IMR-90 (cell line): Measurements from ENCODE around the gene AMIGO2. TPM values are rescaled to one million over a fixed set of nuclear protein-coding genes. Genes with fewer than 3 reads are reported as not detected.
A peak's percentile ranks its signal among the peaks of the same experiment; 100 is the strongest.

Experiments used
- ATAC-seq: fragments of 200-7000 bp; cut with Tn5 transposase; 2 replicates; pipeline ENCODE4 v1.9.1; 2020; ENCODE audit warnings: low read depth, mild to moderate bottlenecking, moderate library complexity
- BruUV-seq: library from RNA; stranded (reverse); fragments of 400-500 nt; replicated peaks from 2 replicates; lab custom pipeline; 2021; lab: Mats Ljungman, UMichigan
- CTCF ChIA-PET: fragments of 300-600 bp; formaldehyde crosslinking; extraction: SDS; loops from one replicate; lab custom pipeline; 2021; ENCODE audit warnings: antibody characterized with exemption; lab: Yijun Ruan, JAX
- POLR2A ChIA-PET: fragments of 300-600 bp; sonication (Branson Sonifier 250); formaldehyde crosslinking; loops from one replicate; lab custom pipeline; 2022; ENCODE audit warnings: antibody characterized with exemption; ENCODE audit not compliant: unreplicated experiment; lab: Charles Lee
- DNase-seq: peaks from one replicate; pipeline ENCODE4 v3.0.0; 2013
- H2AFZ ChIP-seq: replicated peaks from 2 replicates; pipeline ENCODE3; 2013; ENCODE audit warnings: low read length, mild to moderate bottlenecking; ENCODE audit not compliant: poor library complexity
- H2AK5ac ChIP-seq: 2 replicates; pipeline ENCODE4 v1.6.1; 2013; ENCODE audit warnings: low read depth, low read length, inconsistent platforms
- H2AK9ac ChIP-seq: replicated peaks from 2 replicates; pipeline ENCODE3; 2013; ENCODE audit warnings: mild to moderate bottlenecking, low read depth, low read length, moderate library complexity; ENCODE audit not compliant: poor library complexity
- H2BK120ac ChIP-seq: 2 replicates; pipeline ENCODE4 v1.6.1; 2013; ENCODE audit warnings: low read depth, low read length, inconsistent platforms
- H2BK15ac ChIP-seq: 3 replicates; pipeline ENCODE4 v1.6.1; 2013; ENCODE audit warnings: low read depth, low read length, inconsistent platforms
- H2BK20ac ChIP-seq: 2 replicates; pipeline ENCODE4 v1.6.1; 2013; ENCODE audit warnings: low read depth, mild to moderate bottlenecking, inconsistent platforms, low read length, moderate library complexity
- H2BK5ac ChIP-seq: 2 replicates; pipeline ENCODE4 v1.6.1; 2013; ENCODE audit warnings: mild to moderate bottlenecking, low read depth, low read length, inconsistent platforms; ENCODE audit not compliant: poor library complexity, severe bottlenecking
- H3K14ac ChIP-seq: replicated peaks from 2 replicates; pipeline ENCODE4 v1.6.1; 2013; ENCODE audit warnings: low read depth, low read length, inconsistent platforms
- H3K18ac ChIP-seq: 2 replicates; pipeline ENCODE4 v1.6.1; 2013; ENCODE audit warnings: low read depth, low read length, control low read depth
- H3K23ac ChIP-seq: 2 replicates; pipeline ENCODE4 v1.6.1; 2013; ENCODE audit warnings: low read depth, low read length, inconsistent platforms
- H3K27ac ChIP-seq: 2 replicates; pipeline ENCODE4 v1.5.1; 2013; ENCODE audit warnings: mild to moderate bottlenecking, control low read depth, low read length; ENCODE audit not compliant: insufficient read depth
- H3K27me3 ChIP-seq: 2 replicates; pipeline ENCODE4 v1.6.1; 2013; ENCODE audit warnings: low read length; ENCODE audit not compliant: control insufficient read depth, insufficient read depth
- H3K36me3 ChIP-seq: 2 replicates; pipeline ENCODE4 v1.6.1; 2013; ENCODE audit warnings: low read length, mixed read lengths; ENCODE audit not compliant: control insufficient read depth, insufficient read depth
- H3K4ac ChIP-seq: 2 replicates; pipeline ENCODE4 v1.6.1; 2013; ENCODE audit warnings: low read depth, low read length, inconsistent platforms
- H3K4me1 ChIP-seq: 2 replicates; pipeline ENCODE4 v1.6.1; 2013; ENCODE audit warnings: low read length, mixed read lengths; ENCODE audit not compliant: control insufficient read depth, insufficient read depth
- H3K4me2 ChIP-seq: 2 replicates; pipeline ENCODE4 v1.6.1; 2013; ENCODE audit warnings: low read depth, mild to moderate bottlenecking, control low read depth, low read length, moderate library complexity
- H3K4me3 ChIP-seq: 2 replicates; pipeline ENCODE4 v1.5.1; 2013; ENCODE audit warnings: low read depth, mild to moderate bottlenecking, control low read depth, low read length, moderate library complexity; ENCODE audit not compliant: insufficient read depth
- H3K56ac ChIP-seq: 2 replicates; pipeline ENCODE4 v1.6.1; 2013; ENCODE audit warnings: low read length, inconsistent platforms; ENCODE audit not compliant: insufficient read depth; ENCODE audit errors: extremely low read depth
- H3K79me1 ChIP-seq, 2 experiments: 2 replicates each; pipeline ENCODE4 v1.6.1; 2013; ENCODE audit warnings: low read length in 2 of 2, inconsistent platforms in 1 of 2, low read depth in 1 of 2
- H3K9ac ChIP-seq: 2 replicates; pipeline ENCODE4 v1.6.1; 2013; ENCODE audit warnings: low read depth, low read length, control low read depth
- H3K9me1 ChIP-seq: 2 replicates; pipeline ENCODE4 v1.6.1; 2013; ENCODE audit warnings: low read length, inconsistent platforms; ENCODE audit not compliant: insufficient read depth
- H3K9me3 ChIP-seq: 2 replicates; pipeline ENCODE4 v1.6.1; 2013; ENCODE audit warnings: low read length; ENCODE audit not compliant: control insufficient read depth, insufficient read depth
- H4K20me1 ChIP-seq: 2 replicates; pipeline ENCODE4 v1.6.1; 2013; ENCODE audit warnings: low read length, inconsistent platforms; ENCODE audit not compliant: insufficient read depth
- H4K5ac ChIP-seq: 2 replicates; pipeline ENCODE4 v1.6.1; 2013; ENCODE audit warnings: mild to moderate bottlenecking, low read depth, low read length, control low read depth
- H4K8ac ChIP-seq, 2 experiments: 2 replicates each; pipeline ENCODE4 v1.6.1; 2013; ENCODE audit warnings: low read depth in 2 of 2, low read length in 2 of 2, control low read depth in 1 of 2, inconsistent platforms in 1 of 2
- H4K91ac ChIP-seq: 2 replicates; pipeline ENCODE4 v1.6.1; 2013; ENCODE audit warnings: low read depth, low read length, inconsistent platforms; ENCODE audit not compliant: insufficient read depth
- RCOR1 ChIP-seq: IDR thresholded peaks from 2 replicates; pipeline ENCODE4 v1.6.1; 2012; ENCODE audit warnings: mild to moderate bottlenecking, low read length, improper control_type of control experiment; ENCODE audit not compliant: insufficient replicate concordance
- WGBS, 2 experiments: methylation state at CpG; one replicate each; pipeline versions ENCODE4 v1.1.5 to v1.1.7; 2013; ENCODE audit warnings: missing lambda C conversion rate in 2 of 2; ENCODE audit not compliant: insufficient read length in 1 of 2; ENCODE audit errors: extremely low coverage in 2 of 2; 5-methylcytosine and 5-hydroxymethylcytosine counted together
- dilution Hi-C: fragments of 300-500 bp; cut with HindIII; formaldehyde crosslinking; loops from one replicate; pipeline ENCODE4 v1.14.3; 2018; ENCODE audit warnings: low sequenced_read_pairs; ENCODE audit not compliant: unreplicated experiment
- in situ Hi-C: fragments of 300-500 bp; cut with MboI; formaldehyde crosslinking; loops from 3 replicates; pipeline ENCODE4 v1.14.3; 2019; ENCODE audit warnings: low sequenced_read_pairs, inconsistent platforms, mixed read lengths
- intact Hi-C: fragments of 100-400 bp; cut with micrococcal nuclease; formaldehyde crosslinking; loops from 2 replicates; pipeline ENCODE4 v1.10.0; 2022
- polyA plus RNA-seq, 3 experiments: library from polyadenylated mRNA; depleted of rRNA; stranded (reverse); fragments of >200 nt; gene quantifications; 2 replicates each; pipeline ENCODE4 v1.2.3, GENCODE V29; 2012; ENCODE audit warnings: low replicate concordance in 1 of 3
- total RNA-seq: library from RNA; depleted of rRNA; stranded (reverse); fragments of >200 nt; gene quantifications from 2 replicates; pipeline ENCODE4 v1.2.3, GENCODE V29; 2012

Gene AMIGO2
- total and polyA plus RNA-seq, 2 of the 4 experiments (the other 2 are of a cell fraction) = 20.1 to 32.6 TPM

GRCh38 chr12:47097276-47097896 lies 17.6 kb upstream of the AMIGO2 start:
- peak overlapping the region; percentile 99 for H2BK20ac ChIP-seq
- peak overlapping the region; percentile 96 for H3K14ac ChIP-seq
- ChIA-PET POLR2A (no interaction called here), CTCF (no interaction called here)
- H3K9me3 ChIP-seq = no peaks in the 10 kb centered on the region
- peaks cover 11% of the 10 kb centered on the region for H3K9me1 ChIP-seq
- peak overlapping the region; percentile 84 for H3K23ac ChIP-seq
- peak overlapping the region; percentile 67 to 87 for H4K8ac ChIP-seq
- H3K56ac ChIP-seq = peak overlapping the region; percentile 87; the same call in 1 of the 2 replicates
- in situ Hi-C loops = no loop called here
- BruUV-seq = no TSS peak
- peak overlapping the region; percentile 99 for H3K4ac ChIP-seq
- H2BK120ac ChIP-seq = peak overlapping the region; percentile 95
- H3K36me3 ChIP-seq = no peaks in the 10 kb centered on the region
- H4K5ac ChIP-seq = peak overlapping the region; percentile 26; the same call in 1 of the 2 replicates
- H2AK5ac ChIP-seq = peak overlapping the region; percentile 98
- dilution Hi-C loops = no loop called here
- peak overlapping the region; percentile 82 for H2BK5ac ChIP-seq
- no peaks in the 10 kb centered on the region for H3K27me3 ChIP-seq
- peak overlapping the region; percentile 61; the same call in 1 of the 2 replicates for H3K4me2 ChIP-seq
- H2AK9ac ChIP-seq = peak overlapping the region; percentile 10
- H2BK15ac ChIP-seq = peak overlapping the region; percentile 96; the same call in 2 of the 3 replicates
- H3K4me1 ChIP-seq = peaks cover 11% of the 10 kb centered on the region
- no peaks in the 10 kb centered on the region for H4K20me1 ChIP-seq
- H4K91ac ChIP-seq = peak overlapping the region; percentile 94
- H3K18ac ChIP-seq = peak overlapping the region; percentile 48; the same call in 1 of the 2 replicates
- 100% methylated on average over 1 of the region's 7 CpGs; no CpG with 5 or more reads in 1 of the 2 experiments for WGBS, 2 experiments
- no peak overlapping the region for H3K4me3 ChIP-seq
- H2AFZ ChIP-seq = peak overlapping the region; percentile 29
- H3K79me1 ChIP-seq = peaks cover 9 to 24% of the 10 kb centered on the region in 2 experiments; a peak in 3 of 4 replicates
- peak overlapping the region; percentile 3; the same call in 1 of the 2 replicates for H3K9ac ChIP-seq
- ATAC-seq (peak; percentile 70), DNase-seq (peak; percentile 62)
- H3K27ac ChIP-seq = peak overlapping the region; percentile 19
- intact Hi-C loops = loop anchor here (5.0 kb wide), 2 partner anchors 50 to 205 kb away; no protein-coding TSS in a partner anchor
- no peak for TF ChIP-seq RCOR1
